ENCODE results near the gene DIP2C. TPM values are rescaled to one million over a fixed set of nuclear protein-coding genes. Genes with fewer than 3 reads are reported as not detected.
A peak's percentile ranks its signal among the peaks of the same experiment; 100 is the strongest.
"Not testable (repeated sequence)": the region's sequence is repeated elsewhere in the genome, so short reads cannot be mapped to it uniquely, and the experiment has no call there.

Gene DIP2C
- total RNA-seq, 1 donor from 2014 or later = 38.5 TPM

DNA sequence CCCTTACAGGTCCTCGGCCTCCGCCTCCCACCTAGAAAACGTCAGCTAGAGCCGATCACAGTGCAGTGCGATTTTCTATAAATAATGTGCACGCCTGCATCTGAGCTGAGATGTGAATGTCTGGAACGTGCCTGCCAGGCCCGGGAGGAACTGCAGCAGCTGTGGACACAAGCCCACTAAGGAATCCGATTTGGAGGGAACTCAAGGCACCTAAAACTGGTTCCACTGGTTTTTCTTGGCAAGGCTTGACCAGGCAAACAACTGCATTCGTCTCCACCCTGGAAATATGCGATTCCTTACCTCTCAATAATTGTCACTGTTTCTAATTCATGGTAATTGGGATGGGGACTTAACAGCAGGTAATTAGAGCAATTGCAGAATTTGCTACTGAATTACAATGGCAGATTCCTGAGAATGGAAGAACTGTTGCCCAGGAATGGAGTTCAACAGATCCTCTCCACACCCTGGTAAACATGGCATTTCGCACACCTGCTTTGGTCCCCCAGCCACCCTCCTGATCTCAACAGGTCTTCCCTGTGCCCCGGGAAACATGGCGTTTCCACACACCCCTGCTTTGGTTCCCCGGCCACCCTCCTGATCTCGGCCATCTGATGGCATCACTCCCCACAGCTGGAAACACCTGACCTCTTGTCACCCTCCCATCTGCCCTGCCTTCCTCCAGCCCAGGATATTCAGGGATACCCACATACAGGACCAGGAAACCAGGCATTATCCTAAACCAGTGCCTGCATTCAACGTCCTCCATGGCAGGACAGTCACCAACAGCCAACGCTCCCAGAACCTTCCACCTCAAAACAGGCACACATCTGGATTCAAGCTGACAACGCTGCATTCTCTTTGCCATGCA, 76.0 kb downstream of the DIP2C start:
- DNase-seq (ENCODE audit: low spot score) = no peak

- no peak for DNase-seq (ENCODE audit: low spot score)
These were observed 76.8 kb downstream of the DIP2C start for GRCh38 chr10:612696-613095.

DNA sequence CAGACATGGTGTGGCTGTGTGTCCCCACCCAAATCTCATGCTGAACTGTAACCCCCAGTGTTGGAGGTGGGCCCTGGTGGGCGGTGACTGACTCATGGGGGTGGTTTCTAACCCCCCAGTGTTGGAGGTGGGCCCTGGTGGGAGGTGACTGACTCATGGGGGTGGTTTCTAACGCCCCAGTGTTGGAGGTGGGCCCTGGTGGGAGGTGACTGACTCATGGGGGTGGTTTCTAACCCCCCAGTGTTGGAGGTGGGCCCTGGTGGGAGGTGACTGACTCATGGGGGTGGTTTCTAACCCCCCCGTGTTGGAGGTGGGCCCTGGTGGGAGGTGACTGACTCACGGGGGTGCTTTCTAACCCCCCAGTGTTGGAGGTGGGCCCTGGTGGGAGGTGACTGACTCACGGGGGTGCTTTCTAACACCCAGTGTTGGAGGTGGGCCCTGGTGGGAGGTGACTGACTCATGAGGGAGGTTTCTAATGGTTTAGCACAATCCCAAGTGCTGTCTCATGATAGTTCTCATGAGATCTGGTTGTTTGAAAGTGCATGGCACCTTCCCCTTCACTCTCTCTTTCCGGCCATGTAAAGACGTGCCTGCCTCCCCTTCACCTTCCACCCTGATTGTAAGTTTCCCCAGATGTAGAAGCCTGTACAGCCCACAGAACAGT, 78.7 kb downstream of the DIP2C start:
- DNase-seq (ENCODE audit: low spot score) = not testable (repeated sequence)

DNA sequence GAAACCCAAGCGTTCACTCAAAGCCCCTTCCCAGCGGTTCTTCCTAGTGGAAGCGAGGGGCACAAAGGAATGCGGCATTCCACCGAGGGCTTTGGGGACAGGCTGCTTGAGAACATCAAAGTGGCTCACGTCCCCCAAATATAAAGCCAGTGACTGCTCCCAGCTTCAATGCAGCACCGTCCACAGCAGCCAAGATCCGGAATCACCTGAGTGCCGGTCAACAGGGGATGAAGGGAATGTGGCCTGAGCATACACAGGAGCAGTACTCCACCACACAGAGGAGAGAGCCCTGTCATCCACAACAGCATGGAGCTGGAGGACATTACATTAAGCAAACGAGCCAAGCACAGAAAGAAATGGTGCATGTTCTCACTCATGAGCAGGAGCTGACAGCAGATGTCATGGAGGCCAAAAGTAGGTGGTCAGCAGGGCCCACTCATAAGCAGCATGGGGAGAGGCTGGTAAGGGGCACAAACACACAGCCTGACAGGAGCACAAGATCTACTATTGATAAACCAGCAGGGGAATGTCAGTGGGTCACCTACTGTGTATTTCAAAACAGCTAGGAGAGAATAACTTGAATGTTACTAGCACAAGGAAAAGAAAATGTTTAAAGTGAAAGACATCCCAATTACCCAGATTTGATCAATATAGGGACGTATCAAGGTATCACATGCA, 79.5 kb downstream of the DIP2C start:
- no peak for DNase-seq (ENCODE audit: low spot score)

GRCh38 chr10:609262-609658, 80.2 kb downstream of the DIP2C start:
- no peak for DNase-seq (ENCODE audit: low spot score)

GRCh38 chr10:608331-609261, 80.9 kb downstream of the DIP2C start:
- DNase-seq (ENCODE audit: low spot score) = no peak

GRCh38 chr10:607545-608185, 81.8 kb downstream of the DIP2C start:
- no peak for DNase-seq (ENCODE audit: low spot score)

DNA sequence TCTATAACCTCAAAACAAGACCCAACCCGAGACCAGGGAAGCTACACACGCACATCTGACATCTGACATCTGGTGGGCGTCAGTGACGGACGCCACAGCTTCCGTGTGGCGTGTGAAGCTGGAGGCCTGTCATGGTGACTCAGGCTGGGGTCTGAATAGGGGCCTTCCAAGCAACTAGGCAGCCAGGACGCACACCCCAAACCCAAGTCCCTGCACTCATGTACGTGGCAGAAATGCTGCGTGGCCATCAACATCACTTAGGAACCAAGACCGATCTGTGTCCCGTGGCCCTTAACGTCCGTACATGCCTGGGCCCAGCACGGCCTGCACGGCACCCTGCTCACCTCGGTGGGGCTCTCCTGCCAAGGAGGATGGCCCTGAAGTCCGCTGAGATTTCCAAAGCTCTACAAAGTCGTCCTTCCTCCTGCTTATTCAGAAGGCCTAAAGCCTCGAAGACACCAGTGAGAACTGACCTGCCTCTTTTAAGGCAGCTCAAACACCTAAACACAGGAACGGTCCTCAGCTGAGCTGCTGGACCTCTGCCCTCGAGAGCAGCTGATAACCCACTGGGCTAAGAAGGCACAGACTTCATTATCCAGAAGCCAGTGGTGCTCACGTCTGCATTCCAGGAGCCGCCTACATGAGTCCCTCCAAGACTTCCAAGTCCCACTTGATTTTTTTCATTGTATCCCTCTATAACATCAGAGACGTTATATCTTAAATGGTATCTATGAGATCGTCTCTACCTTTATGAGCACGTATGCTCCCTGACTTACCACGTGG, 82.5 kb downstream of the DIP2C start:
- DNase-seq (ENCODE audit: low spot score) = no peak

DNA sequence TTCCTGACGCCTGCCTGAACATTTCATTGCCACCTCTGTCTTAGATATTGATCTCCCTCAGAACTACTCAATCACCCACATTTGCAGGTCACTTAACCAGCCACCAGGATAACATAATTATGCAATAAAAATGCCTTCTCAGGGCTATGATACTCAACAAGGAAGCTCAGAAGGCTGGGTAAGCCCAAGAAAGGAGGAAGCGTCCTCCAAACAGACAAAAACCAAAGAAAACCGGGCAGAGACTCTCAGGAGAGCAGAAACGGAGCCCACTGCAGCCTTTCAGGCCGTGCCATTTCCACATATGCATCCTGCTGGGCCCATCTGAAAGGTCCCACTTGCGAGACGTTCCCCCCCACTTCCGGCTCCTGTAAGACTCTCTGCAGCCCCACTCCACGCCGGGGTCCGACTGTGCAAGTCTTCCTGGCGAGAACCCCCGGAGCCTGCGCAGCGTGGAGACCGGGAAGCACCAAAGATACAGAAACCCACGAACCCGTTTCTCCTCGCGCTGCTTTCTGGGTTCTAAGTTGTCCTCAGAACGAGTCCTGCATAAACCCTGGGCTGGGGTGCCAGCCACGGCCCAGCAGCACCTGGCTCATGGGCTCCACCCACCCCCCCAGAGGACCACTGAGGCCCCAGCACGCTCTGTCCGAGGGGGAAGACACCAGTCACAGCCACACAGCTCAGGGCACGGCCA, 83.7 kb downstream of the DIP2C start:
- no peak for DNase-seq (ENCODE audit: low spot score)

- DNase-seq (ENCODE audit: low spot score) = no peak
These were observed 84.5 kb downstream of the DIP2C start for GRCh38 chr10:604716-605631.

DNA sequence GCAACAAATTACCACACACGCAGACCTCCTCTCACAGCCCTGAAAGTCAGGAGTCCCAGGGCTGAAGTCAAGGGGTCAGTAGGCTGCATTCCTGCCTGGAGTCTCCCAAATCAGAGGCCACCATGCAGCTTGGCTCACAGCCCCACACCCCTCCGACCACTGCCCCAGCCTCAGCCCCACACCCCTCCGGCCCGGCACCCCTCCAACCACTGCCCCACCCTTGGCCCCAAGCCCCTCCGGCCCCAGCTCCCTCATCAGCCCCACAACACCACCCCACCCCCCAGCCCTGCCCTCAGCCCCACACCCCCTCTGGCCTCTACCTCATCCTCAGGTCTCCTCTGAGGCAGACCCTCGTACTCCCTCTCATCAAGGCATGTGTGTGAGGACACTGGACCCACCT, 85.7 kb downstream of the DIP2C start:
- DNase-seq (ENCODE audit: low spot score) = no peak

DNA sequence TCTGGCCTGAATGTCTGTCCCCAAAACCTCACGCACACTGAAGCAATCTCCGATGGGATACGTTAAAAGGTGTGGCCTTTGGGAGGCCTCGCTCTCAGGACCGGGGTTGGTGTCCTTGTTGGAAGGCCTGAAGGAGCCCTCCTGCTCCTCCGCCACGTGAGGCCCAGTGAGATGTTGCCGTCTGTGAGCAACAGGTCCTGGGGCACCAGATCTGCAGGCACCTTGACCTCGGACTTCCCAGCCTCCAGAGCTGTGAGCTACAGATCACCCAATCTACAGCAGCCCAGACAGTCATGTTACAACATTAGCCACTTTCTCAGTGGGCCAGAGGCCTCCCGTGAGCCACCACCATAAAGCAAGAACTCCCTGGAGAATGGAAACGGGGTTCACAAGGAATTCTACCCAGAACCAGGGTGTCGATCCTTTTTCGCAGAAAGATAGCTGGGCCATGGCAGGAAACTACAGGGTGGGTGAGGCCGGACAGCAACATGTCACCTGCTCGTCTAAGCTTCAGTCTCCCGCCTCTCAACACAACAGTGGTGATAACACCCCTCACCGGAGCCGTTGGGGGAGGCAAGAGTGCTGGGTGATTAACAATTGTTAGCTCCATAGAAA, 87.0 kb downstream of the DIP2C start:
- DNase-seq (ENCODE audit: low spot score) = no peak

DNA sequence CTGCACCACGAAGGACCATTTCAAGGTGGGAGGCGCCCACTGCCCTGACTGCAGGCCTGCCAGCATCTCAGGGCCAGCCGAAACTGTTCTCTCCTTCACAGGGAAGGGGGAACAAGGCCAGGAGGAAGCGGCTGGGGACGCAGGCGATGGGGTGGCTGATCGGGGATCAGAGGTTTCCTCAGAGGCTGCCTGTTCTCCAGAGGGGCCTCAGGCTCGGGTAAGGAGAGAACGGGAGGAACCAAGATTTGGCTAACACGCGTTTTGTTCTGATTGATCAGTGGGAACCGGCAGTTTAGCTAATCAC, 87.9 kb downstream of the DIP2C start:
- DNase-seq (ENCODE audit: low spot score) = peak; percentile 69

DNA sequence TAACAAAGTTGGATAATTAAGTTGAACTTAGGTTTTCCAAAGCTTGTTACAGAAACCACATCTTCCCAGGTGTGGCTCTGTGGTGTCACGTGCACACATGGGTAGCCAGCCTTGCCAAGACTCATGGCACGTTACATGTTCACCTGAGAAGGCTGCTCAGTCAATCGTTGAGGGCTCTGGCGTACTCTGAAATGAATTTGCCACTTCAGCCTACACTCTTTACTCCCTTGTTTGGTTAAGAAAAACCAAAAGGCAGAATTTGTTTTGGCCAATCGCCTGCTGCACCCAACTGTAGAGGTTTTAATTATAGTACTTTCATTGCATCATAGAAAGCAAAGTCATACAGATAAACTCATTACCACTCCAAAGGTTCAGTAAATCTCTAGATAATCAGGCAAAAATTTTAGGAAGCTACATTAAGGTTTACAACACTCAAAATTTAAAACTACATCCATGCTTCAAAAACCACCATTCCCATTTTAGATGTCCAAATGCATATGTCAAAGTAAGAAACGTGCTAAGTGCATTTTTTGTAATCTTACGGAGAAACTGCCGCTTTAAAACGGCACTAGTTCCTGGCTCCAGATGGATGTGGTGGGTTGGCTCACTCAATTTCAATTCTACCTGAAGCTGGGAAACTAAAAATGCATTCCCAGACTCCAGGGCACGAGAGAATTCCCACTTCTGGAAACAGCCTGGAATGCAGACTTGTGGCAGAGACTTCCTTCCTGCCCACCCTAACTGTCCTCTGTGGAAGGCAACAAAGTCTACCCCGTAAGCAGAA, 88.4 kb downstream of the DIP2C start:
- DNase-seq (ENCODE audit: low spot score) = no peak

DNA sequence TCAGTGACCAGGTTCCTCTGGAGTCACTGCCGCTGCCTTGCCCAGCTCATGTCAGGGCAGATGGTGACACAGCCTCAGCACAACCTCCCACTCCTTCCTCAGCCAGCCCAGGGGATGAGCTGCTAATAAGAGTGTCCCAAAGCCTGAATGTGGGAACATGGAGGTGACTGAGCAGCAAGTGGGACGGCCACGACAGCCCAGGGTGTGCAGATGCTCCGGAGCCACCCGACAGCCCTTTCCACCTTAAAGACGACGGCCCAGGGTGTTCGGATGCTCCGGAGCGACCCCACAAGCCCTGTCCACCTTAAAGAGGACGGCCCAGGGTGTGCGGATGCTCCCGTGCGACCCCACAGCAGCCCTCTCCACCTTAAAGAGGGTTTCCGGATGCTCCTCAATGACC, 89.2 kb downstream of the DIP2C start:
- peak; percentile 80 for DNase-seq (ENCODE audit: low spot score)

DNA sequence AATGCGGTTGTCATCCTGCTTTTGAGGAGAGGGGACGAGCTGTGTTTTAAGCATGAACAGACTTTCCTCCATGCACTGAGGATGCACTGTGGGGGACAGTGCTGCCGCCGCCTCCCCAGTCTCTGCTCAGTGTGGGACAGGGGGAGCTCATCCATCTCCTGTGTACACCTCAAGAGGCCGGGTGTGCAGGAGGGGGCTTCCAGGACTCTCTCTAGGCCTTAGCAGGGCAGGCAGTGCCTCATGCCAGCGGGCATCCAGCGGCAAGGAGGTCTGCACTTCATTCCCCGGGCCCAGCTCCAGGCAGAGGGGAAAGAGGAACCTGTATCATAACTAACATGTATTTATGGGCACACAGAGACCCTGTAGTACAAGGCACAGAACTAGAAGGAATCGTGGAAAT, 89.7 kb downstream of the DIP2C start:
- DNase-seq (ENCODE audit: low spot score) = peak; percentile 81
